Activated naive CD4-positive, alpha-beta T cell (primary cell): ENCODE results near the gene TTC28.

Experiments used
- DNase-seq, 4 experiments: peaks; one replicate each; lab custom pipeline; 2025; lab: John Stamatoyannopoulos, UW

Gene TTC28

DNA sequence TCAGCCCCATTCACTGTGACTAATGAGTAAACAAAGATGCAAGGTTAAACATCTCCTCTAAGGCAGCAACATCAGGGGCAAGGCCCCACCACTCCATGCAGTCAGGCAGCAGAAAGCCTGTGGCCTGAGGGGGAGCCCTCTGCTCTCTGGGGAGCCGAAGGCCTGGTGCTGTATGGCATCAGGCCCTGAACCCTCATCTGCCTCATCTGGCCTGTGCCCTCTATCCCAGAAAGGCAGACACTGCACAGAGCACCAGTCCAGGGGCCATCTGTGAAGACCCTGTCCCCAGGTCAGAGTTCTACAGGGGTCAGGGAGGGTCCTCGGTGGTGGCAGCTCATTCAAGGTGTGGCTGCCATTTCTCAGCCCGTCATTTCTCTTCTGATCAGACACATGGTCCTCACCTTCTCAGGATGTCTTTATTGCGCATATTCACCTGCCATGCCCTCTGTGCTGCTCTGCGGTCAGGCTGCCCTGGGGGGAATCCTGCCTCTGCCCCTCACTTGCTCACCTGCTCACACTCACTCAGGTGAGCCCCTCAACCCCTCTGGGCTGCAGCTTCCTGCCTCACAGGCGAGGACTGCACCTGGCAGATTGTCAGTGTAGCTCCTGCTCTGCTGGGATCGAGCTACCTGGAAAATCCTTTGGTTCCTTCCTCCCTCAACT is 657.5 kb downstream of the TTC28 start:
- no peak for DNase-seq

DNA sequence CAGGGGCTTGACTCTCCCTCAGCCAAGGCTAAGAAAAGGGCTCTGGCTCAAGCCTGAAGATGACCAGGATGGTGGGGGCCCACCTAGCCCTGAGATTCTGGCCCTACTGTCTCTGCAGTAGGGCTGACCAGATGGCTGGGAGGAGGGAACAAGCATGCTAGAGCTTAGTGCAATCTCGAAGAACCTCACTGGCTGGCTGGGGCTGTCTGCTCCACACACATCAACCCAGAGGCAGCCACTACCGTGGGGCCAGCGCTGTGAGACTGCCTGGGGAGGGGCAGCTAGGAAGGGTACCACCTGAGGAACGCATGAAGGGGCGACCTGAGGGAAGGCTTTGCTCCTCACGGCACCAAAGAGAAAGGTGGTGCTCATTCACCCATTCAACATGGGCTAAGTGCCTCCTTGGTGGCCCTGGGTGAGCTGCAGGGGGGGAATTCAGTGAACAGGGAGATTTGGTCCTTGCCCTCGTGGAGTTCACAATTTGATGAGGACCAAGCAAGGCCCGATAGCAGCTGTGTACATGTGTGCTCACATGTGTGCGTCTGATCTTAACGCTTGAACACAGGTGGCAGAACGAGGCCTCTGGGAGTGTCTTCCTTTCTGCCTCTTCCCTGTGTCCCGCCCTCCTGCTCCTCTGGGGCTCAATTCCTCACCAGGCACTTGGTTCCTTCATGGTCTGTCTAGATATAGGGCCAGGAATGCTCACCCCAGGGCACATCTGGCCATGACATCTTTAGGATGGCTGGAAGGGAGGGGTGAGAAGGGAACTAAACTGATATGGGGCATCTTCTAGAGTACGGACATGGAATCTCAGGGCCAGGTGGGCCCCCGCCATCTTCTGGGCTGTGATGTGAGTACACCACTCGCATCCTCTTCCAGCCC is 658.3 kb downstream of the TTC28 start:
- DNase-seq, result no peak

DNA sequence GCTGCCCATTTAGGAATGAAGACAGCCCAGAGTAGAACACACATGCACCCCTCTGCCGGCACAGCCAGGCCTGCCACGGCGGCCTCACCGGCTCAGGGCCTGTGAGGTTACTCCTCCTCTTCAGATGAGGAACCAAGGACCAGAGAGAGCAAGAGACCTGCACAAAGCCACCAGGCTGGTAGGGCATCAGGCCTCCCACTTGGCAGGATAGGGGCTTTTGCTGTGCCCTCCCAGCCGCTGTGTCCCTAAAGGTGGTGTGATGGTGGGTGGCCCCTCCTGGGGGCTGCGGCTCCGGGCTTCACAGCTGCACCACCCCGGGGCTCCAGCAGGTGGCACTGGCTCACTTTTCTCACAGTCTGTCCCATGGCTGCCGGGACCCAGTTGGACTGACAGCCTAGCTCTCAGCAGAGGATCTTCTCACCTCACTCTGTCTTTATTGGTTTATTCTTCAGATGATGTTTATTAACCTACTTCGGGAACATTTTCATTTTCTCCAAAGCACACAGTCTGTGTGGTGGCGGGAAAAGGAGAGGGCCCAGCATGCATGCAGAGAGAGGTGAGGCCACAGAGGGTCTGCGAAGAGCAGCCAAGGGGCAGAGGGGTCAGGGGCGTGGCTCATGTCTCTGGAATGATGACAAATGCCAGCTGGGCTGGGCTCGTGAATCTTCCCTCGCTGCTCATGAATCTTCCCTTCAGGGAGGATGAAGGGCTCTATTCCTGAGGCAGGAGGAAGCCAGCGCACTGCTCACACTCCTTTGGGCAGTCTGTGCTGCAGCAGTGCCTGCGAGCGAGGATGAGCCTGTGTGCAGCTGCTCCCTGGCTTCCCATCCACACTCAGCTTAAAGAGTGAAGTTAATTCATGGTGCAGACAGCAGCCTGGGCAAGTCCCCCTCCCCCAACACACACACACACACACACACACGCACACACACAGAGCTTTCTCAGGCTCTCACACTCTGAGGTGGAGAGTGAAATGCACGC is 659.5 kb downstream of the TTC28 start:
- DNase-seq, result peak; percentile 16 to 62 (median 45)

DNA sequence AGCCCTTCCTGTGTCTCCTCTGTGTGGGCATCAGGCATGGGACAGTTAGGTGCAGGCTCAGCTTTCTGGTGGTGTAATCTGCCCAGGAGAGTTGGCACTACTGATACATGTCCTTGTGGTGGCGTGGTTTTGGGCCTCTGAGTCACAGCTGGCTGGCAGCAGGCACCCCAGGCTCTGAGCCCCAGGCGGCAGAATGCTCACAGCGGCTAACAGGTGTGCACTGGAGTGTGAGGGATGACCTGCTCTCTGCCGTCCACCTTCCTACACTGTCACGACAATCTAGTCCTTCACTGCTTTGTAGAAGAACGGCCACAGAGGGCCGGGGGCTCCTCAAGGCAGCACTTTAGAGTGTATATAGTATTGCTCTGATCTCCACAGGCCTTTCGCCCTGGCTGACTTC is 660.3 kb downstream of the TTC28 start:
- no peak for DNase-seq

DNA sequence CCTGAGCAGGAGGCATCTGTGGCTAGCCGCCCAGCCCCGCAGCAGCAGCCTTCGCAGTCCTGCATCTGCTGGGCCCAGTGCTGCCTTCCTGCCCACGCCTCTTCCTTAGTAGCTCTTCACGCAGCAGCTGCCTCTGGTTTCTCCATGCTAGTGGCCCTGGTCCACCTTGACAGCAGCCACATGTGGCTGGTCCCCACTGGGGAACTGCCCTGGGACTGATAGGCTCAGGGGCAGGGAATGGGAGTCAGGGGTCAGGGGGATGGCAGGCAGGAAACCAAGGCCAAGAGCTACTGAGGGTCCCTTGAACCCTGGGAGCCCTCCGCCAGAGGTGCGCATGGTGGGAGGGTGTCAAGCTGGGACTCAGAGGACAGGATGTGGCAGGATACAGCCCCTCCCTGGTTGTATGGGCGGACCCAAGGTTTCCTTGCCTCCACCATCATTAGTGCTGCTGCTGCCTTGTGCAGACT is 661.1 kb downstream of the TTC28 start:
- no peak for DNase-seq

- no peak for DNase-seq
Measured at GRCh38 chr22:28017859-28018258, 661.8 kb downstream of the TTC28 start.

GRCh38 chr22:28017558-28017820 is 662.2 kb downstream of the TTC28 start:
- no peak for DNase-seq

GRCh38 chr22:28016781-28017557 is 662.7 kb downstream of the TTC28 start:
- DNase-seq, result no peak

DNA sequence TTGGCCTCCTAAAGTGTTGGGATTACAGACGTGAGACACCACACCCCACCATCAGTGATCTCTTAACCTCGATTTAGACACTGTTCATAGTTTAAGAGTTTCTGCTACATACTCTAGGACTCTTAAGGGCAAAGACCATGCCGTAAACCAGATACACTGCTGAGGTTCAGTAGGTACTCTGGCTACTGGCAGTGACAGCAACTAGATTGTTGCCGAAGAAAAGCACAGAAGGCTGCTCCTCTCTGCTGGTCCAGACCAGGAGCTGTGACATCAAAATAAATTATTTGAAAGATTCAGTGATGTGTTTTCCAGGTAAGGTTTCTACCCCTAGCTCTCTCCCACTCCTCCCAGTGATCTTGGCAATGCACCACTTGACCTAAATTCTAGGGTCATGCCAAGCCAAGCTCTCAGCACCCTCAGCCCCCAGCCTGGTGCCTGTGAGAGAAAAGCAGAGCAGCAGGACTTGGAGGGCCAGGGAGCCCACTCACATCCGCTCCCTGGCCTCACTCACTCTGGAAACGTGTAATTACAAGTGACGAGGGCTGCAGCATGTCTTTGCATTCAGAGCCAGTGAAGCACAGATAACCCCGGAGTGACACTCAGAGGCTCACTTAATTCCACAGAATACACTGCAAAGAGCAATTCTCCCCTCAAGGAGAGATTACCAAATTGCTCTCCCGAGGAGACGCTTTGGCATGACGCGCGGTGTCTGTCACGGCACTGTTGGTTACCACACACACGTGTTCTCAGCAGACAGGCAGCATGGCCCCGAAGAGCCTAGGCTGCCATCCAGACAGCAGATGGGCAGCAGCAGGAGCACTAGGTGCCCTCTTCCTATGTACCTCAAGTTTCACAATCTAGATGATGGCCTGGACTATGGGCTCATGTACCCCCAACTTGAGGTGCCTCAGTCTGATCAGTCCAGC is 663.7 kb downstream of the TTC28 start:
- DNase-seq, result no peak

GRCh38 chr22:28015046-28015425 is 664.6 kb downstream of the TTC28 start:
- no peak for DNase-seq

- no peak for DNase-seq
Measured at GRCh38 chr22:28014211-28015045, 665.2 kb downstream of the TTC28 start.

DNA sequence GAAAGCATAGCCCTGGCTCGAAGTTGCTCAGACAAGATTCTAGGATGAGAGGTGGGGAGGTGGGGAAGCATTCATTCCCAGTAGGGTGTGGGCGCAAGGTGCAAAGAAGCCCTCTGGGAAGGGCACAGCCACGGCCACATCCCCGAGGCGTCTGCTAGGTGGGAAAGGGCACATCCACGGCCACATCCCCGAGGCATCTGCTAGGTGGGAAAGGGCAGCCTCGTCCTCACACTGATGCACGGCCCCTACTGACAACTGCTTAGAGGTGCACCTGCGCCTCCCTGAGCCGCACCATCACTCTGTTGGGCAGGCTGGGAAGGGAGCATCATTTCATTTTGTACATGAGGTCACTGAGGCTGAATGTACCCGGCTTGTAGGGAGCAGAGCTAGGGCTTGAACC is 666.0 kb downstream of the TTC28 start:
- no peak for DNase-seq

DNA sequence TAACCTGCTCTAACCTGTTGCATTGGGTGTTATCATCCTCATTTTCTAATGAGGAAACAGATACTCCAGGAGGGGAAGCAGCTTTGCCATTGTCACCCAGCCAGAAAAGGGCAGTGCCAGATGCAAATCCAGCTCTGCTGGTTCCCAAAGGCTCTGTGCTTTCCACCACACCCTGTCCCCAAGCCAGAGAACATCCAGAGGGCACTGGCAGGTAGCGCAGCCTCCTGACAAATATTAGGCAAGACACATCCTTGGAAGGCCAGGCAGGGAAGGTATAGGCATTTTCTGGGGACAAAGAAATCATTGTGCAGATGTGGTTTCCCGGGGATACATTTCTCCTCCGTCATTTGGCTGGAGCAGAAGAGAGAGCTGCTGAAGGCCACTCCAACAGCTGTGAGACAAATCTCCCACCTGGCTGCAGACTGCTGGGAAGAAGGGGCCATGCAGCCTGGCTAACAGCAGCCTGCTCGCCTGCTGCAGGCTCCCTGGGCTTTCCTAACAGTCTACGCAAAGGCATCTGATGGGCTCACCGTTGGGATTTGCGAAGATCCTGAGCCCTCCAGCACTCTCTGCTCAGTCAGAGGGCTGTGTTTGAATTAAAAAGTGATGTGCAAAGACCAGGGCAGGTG is 666.7 kb downstream of the TTC28 start:
- DNase-seq, result no peak

DNA sequence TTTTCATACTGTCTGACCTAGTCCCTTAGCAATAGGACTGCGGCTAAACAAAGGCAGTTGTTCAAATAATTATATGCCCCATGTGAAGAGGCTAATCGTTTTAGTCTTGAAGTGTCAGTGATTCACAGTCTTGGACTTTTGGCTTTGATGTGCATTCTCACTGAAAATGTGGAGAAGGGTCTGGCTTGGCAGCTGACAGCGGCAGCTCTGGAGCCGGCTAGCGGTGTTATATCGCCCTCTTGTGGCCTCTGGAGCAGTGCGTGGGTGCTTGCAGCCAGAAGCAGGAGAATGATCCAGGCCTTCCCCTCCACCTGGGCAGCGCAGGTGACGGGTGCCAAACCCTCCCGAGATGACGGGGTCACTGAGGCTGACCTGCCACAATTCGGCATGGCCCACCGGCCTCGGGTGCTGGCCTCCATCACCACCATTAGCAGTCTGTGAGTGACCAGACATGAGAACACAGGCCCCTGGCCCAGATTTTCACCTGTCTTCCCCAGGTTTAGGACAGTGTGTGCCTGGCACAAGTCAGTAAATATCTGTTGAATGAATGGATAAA is 670.3 kb downstream of the TTC28 start:
- DNase-seq, result peak; percentile 21 to 60 (median 48)

GRCh38 chr22:28008649-28009048 is 671.0 kb downstream of the TTC28 start:
- DNase-seq, result no peak

- no peak for DNase-seq
Measured at GRCh38 chr22:28008056-28008455, 671.6 kb downstream of the TTC28 start.

DNA sequence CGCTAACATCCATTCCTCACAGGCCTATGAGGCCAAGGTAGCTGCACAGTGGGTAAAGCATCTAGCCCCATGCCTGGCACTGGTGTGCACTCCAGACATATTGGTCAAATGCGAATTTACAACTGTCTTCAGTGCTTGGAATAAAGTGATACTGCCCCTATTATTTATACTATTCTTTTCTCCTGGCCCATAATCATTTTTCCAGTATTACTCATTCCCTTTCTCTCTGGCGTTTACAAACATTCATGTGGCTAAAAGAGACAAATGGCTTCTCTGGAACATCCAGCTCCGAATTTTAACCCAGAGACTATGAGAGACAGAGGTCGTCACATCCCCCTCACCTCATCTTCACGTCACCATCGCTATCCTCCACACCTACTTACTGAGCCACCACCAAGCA is 673.4 kb downstream of the TTC28 start:
- DNase-seq, result no peak

DNA sequence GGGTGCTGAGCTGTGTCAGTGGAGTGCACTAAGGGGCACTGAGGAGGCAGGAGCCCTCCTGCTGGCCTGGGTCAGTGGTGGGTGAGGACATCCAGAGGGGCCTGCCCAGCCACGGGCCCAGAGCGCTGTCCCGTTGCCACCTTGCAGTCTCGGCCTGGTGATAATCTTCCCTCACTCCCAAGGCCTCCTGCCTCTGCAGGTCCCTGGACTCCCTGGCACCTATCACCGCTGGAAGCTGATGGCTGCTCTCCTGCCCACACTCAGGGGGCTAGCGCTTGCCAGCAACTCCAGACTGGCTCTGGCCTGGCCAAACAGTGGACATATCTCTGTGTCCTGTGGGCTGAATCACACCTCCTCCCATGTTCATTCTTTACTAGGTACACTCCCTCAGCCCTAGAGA is 674.1 kb downstream of the TTC28 start:
- DNase-seq, result no peak

- no peak for DNase-seq
Measured at GRCh38 chr22:28004021-28004420, 675.6 kb downstream of the TTC28 start.
